ENCODE results near the gene GCN1.

- TF ChIP-seq CTCF (IDR thresholded peaks at IDR 0.05; ENCODE audit: insufficient read depth, low read depth, low read length) = no peak
- TF ChIP-seq EZH2 (IDR thresholded peaks at IDR 0.05; ENCODE audit: insufficient read depth, low read length) = no peak
These were observed 112.9 kb downstream of the GCN1 start for GRCh38 chr12:120081641-120082040.
